GM19023 (cell line): ENCODE measurements around the gene RAD51B.

Experiments used
- ATAC-seq: cut with Tn5 transposase; IDR thresholded peaks from one replicate; pipeline ENCODE4 v1.9.1; 2021; ENCODE audit warnings: mild to moderate bottlenecking, moderate library complexity; ENCODE audit not compliant: unreplicated experiment

The RAD51B gene

DNA sequence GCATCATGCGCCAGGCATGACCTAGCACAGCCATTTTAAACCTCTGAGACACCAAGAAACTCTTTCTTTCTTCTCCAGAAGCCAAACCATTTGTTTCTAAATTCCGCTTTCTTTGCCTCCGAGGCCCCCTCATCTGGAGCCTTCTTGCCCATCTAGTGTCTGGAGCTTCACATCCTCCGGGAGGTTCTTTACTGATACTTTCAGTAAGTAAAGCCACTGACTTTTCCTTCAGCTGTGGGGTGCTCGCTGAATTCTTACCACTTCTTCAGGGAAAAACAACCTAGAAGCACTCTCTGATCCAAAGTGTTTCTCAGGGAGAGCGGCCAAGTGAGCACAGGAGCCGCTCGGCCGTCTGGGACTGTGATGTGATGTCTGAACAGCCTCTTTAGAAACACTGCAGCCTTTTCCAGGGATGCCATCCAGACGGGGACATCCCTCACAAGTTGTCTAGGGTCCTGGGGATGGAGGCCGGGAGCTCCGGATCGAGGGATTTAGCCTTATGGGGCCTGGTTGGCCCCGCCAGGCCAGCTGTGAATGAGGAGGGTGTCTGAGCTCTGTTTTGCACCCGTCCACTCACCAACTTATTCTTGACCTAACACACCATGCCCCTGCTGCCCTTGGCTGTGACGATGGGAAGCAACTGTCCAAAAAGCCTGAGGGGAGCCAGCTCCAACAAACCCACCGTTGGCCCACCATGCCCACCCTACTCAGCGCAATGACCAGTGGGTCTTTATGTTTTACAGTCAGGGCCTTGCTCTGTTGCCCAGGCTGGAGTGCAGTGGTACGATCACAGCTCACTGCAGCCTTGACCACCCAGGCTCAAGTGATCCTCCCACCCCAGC is 812.7 kb downstream of the RAD51B start:
- no peak for ATAC-seq

DNA sequence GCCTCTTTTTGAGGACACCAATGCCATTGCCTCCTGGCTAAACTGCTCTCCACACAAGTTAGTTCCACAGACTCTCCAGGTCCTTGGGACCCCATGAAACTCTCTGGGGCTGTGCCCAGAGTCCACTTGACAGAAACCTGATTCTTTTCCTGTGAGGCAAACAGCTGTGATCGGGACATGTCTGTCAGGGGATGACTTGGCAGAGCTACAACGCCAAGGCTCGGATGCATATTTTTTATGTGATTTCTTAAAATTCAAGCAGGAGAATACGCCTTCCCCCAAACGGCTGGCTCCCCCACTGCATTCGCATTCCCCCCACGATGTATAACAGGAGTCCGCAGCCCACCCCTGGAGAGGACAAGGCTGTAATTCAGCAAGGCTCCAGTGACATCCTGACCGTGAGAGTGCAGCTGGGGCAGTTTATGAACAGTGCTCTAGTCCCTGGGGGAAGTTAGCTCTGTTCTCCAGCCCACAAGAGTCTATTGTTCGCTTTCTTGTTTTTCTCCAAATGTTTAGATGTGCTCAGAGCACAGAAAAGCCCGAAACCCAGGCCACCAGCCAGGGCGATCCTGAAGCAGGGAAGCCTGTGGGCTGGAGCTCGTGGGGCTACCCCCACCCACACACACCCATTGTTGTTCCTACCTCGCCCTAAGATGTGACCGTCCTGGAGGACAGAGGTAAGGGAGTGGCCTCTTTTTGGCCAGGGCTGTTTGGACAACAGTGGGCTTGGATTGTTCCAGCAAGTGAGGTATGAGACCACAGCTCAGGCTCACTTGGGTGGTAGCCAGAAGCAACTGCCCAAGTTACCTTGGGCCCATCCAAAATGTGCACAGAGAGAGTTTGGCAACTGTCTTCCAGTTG is 813.8 kb downstream of the RAD51B start:
- no peak for ATAC-seq

DNA sequence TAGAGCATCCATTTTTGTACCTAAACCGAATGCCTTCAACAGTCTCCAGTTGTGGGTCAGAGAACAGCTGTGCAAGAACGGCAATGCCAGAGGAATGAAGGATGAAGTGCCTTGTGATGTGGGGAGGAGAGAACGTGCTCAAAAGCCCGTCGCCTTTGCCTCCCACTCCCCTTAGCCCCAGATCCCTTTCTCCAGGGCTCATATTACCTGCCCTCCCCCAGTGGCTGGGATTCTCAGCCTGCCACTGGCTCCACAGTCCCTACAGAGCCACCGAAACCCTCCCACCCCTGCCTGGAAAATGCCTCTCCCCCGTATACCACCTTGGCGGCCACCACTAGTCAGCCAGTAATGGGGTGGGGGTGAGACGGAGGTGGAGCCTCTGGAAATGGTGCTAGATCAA is 814.8 kb downstream of the RAD51B start:
- ATAC-seq: no peak

DNA sequence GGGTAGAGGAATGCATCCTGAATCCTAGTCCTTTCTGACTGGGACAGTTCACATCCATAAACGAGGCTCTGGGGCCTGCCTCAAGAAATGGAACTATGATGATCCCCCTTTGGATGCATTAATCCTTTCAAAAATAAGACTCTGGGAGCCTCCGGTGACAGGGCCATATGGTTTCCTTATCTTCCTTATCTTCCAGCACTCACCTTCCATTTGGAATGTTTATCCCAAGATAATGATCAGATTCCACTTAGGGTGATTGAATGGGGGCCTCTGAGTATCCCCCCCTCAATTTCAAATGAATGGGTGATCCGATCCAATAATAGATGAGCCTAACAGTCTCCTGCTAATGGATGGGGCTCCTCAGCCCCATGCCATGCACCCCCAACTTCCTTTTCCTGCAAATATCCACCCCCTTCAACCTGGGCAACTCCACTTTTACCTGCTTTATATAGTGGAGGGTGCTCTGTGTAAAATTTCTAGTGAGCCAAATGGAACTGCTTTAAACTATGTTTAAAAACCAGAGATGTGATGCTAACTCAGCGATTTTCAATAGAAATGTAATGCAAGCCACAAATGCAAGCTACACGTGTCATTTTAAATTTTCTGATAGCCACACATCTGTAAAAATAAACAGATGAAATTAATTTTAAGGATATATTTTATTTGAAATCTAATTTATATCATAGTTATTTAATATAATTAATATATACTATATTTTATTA is 815.5 kb downstream of the RAD51B start:
- ATAC-seq: no peak

DNA sequence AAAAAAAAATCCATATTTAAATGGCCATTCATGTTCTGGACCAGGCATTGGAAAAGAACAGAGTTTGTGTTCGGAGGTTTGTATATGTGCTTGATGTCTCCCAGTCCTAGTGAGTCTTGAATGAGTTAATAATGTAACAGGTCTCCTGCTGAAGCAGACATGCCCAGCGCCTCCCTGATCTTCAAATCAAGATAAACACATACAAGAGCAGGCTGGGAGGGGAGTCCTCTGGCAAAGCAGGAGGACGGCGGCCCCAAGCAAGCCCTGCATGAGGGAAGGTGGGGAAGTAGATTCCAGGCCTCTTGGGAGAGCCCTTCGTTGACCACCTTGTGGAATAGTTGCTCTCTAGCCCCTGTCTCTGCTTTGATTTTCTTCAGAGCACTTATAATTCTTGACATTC is 817.0 kb downstream of the RAD51B start:
- no peak for ATAC-seq

DNA sequence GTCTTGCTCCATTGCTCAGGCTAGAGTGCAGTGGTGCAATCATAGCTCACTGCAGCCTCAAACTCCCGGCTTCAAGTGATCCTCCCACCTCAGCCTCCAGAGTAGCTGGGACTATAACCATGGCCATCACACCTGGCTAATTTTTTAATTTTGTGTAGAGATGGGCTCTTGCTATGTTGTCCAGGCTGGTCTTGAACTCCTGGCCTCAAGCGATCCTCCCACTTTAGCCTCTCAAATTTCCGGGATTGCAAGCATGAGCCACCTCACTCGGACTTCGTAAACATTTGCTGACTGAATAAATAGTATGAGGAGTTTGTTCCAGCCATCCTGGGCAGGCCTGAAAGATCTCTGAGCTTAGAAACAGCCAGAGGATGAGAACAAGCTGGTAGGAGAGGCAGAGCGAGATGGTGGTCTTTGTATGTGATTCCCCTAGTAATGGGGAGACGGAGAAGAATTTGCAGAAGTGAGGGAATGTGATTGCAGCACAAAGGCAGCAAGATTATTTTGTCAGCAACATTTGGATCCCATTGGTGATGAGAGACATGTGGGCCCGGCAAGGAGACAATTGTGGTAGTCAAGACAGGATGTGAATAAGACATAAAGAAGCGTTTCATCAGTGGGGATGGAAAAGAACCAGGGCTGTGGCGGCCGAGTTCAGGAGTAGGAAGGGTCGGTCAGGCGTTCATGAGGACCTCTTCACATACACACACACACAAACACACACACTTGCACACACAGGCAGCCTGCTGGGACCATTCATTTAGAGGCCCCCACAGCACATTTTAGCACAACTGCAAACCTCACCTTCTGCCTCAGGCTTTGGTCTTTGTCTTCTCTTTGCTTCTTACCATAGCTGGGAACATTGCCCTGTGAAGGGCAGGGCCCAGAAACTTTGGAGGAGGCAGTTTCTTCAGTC is 817.8 kb downstream of the RAD51B start:
- no peak for ATAC-seq

DNA sequence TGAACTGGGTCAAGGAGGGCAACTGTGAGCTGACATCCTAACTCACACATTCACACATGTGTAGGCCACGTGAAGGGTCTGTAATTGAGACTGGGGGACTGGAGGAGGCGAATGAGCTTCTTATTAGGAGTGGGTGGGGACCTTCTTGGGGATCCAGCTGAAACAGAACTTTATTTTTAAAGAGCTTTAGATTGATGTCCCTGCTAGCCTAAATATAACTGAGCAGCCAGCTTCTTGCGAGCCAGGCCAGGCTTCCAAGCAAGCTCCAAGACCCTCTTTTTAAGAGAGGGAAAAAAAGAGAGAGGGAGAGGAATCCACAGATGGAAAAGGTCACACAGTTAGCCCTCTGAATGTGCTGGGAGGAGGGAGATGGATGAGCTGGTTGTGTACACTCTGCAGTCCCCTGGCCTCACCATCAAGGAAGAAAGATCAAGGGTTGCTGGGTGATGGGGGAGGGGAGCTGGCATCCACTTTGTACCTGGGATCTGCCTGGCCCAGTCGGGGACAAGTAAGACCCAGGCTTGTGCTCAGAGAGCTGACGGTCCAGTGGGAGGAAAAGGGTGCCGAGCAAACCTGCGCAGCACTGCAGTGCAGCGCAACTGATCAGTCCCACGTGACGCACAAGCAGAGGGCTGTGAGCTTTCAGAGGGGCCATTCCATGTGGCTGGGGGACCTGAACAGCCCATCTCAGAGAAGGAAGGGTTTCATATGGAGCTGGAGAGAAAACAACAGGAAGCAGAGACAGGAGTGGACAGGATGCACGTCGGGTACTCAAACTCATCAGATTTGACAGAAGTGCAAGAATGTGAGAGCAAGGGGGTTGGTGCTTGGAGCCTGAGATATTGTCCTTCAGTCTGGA is 818.8 kb downstream of the RAD51B start:
- no peak for ATAC-seq

DNA sequence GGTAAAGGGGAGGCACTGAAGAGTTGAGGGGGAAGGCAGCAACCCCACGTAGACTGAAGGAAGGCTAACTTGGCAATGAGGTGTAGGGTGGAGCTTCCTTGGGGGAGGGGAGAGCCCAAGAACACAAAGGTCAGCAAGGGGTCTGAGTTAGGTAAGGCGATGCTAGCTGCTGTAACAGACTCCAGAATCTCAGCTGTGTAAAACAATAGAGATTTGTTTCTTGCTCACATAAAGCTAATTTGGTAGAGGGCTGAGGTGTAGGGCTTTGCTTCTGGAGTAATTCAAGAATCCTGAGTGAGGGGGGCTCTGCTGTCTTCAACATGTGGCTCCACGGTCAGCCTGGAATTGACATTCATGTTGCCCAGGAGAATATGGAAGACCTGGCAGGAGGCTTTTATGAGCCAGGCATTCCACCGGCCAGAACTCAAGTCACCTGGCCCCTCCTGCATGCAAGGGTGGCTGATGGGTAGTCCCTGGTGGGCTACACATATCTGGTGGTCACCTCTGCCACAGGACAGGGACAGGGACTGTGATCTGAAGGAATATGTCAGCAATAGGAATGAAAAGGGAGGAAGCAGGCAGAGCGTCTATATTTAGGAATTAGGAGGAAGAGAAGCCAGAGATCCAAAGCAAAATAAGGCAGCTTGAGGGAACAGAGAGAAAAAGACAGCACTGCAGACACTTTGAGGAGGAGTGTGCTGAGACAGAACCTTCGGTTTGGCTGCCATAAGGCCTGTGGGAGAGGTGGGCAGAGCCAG is 819.6 kb downstream of the RAD51B start:
- no peak for ATAC-seq

DNA sequence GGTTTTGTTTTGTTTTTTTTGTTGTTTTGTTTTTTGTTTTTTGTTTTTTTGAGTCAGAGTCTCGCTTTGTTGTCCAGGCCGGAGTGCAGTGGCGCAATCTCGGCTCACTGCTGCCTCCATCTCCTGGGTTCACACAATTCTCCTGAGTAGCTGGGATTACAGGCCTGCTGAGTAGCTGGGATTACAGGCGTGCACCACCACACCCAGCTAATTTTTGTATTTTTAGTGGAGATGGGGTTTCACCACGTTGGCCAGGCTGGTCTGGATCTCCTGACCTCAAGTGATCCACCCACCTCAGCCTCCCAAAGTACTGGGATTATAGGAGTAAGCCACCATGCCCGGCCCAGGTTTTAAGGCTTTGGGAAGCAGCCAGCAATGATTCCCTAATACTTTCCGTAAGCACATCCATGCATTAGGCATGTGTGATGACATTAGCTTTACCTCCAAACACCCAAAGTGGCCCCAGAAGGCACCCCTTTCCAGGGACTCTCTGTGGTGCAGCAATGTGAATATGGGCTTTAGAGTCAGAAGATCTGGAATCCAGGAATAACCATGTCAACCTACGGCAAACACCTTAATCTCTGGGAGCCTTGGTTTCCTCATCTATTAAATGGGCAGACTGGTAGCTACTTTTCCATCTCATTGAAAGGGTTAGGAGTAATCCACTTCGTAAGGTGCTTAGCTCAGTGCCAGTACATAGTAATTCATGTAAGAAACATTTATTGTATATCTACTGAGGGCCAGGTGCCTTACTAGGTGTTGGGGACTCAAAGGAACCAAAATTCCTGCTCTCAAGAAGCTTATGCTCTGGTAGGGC is 820.4 kb downstream of the RAD51B start:
- no peak for ATAC-seq

DNA sequence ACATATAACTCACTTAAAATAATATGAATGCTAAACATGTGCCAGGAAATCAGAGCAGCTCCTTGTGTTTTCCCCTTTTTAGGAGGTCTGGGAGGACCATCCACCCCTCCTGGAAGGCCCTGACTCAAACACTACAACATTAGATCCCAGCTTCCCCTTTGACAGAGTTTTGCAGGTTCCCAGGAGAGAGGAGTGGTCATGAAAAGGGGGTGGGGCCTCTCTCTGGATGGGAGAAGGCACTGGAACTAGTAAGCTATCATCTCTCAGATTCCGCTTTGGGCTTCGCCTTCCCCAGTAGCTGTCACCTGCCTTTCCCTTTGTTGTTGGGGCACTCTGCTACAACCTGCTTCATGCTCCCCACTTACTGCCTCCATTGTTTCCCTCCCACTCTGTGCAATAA is 824.1 kb downstream of the RAD51B start:
- no peak for ATAC-seq

DNA sequence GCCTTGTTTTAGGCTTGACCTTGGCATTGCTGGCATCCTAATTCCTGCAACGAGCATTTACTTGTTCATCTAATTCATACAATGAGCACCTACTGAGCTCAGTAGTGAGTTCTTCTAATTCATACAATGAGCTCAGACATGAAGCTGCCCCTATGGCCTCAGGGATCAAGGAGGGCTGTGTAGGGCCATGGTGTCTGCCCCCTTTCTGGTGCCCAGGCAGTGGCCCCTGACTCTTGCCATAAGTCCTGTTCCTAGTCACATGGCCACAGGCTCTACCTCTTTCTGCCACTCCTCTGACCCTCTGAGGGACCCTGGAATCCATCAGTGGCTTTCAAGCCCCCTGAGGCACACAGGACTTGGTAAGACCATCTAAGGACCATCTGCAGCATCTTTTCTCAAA is 824.5 kb downstream of the RAD51B start:
- ATAC-seq: no peak

DNA sequence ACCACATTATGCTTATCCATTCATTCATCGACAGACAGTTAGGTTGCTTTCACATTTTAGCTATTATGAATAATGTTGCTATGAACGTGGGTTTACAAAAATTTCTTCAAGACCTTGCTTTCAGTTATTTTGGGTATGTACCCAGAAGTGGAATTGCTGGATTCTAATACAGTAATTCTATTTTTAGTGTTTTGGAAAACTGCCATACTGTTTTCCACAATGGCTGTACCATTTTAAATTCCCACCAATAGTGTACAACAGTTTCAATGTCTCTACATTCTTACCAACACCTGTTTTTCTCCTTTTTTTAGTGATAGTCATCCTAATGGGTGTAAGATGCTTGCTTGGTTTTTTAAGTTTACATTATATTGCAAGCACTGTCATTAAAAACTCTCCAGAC is 825.8 kb downstream of the RAD51B start:
- no peak for ATAC-seq

DNA sequence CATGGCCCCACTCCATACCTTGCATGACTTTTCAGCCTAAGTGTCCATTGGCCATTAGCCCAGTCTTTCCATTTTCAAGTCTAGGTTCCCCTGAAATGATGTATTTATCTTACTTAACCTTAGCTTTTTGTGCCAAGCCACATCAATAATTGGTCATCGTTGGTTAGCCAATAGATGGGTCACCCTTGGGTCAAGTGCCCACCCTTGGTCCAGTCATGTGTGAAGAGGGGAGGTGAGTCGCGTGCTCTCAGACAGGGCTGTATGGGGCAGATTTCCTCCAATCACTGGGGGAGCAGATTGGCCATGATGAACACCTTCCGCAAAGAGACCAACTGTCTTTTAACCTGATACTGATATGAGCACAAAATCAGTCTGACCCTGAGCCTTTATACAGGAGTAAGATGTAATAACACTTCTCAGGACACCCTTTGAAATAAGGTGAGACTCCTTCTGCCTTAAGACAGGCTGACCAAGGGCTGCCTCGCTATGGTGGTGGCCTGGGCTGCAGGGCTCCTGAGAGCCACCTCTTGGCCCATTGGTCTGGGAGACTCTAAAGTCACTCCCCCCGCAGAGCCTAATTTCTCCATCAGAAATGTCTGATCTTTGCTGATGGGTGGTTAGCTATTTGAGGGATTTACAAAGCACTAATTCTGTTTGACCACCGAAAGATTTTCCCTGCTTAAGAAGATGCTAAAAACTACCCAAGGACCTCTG is 830.1 kb downstream of the RAD51B start:
- ATAC-seq: no peak

DNA sequence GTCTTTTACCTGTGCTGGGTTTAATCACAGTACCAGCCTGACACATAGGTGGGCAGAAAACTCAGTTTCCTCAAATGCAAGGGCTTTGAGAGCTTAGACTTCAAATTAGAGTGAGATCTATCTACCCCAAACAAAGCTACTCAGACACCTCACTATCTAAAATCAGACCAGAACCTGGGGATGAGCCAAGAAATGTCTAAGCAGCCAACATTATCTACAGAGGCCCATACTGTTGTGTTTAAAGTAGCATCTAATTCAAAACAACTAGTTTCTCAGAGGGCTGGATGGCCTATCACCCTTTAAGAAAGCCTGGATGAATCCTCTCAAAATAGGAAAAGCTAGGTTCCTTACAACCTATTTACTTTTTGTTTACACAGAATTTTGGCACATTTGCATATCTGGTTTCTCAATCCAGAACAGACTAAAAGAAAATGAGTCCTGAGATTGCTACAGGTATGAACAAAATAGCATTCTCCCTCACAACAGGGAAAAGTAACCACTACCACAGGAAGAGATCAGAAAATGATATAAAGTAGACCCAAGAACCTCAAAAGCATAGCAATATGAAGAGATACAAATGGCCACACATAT is 830.9 kb downstream of the RAD51B start:
- ATAC-seq: no peak

DNA sequence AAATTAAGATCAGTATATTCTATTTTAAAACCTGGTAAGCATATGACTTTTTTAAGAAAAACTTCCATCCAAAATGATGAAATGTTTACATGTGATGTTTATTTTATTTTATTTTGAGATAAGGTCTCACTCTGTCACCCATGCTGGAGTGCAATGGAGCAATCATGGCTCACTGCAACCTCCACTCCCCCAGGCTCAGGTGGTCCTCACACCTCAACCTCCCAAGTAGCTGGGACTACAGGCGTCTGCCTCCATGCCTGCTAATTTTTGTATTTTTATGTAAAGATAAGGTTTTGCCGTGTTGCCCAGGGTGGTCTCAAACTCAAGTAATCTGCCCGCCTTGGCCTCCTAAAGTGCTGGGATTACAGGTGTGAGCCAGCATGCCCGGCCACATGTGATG is 831.5 kb downstream of the RAD51B start:
- no peak for ATAC-seq

DNA sequence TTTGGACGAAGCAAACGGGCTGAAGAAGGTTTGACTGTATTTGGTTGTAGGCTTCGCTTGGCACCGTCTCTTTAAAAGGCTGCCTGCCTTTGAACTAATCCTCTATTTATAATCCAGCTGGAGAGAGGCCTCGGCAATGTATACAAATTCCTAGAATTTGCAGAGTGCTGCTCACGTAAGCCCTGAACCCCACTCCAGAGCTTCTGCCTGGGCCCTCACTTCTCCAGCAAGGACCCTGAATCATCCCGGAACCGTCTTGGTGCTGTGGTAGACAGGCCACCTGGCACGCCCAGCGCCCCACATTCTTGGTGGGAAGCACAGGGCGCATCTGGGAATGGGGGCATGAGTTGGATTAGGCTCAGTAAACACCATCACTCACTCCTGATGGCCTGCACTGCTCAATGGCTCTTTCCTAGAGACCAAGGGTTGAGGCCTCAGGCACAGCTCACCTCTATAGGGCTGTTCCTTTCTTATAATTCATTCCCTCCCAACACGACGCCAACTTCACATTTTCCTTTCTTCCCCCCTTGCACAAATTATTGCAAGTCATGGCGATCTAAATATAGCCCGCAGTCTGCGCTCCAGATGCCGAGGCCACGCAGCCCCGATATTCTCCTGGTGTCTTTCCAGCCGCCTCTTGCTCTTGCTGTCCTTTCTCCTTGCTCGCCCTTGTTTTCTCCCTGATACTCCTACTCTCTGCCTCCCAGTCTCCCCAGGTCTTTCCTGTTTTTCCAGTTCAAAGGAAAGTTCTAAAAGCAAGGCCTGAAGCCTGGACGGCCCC is 832.3 kb downstream of the RAD51B start:
- no peak for ATAC-seq
